HL-60 (cell line): ENCODE measurements around the gene TMEM244.

Experiments used
- DNase-seq, 2 experiments: peaks; one replicate each; pipeline ENCODE4 v3.0.0-alpha.2; 2010 to 2020; ENCODE audit warnings: low read depth in 1 of 2, low spot score in 1 of 2
- H3K27ac ChIP-seq: fragments of 250-450 bp; sonication (Bioruptor Pico); replicated peaks from 2 replicates; pipeline ENCODE4 v1.5.1; 2020; ENCODE audit warnings: mild to moderate bottlenecking, moderate library complexity
- H3K27me3 ChIP-seq: fragments of 250-450 bp; sonication (Bioruptor Pico); 2 replicates; pipeline ENCODE4 v1.5.1; 2021; ENCODE audit warnings: mild to moderate bottlenecking, moderate library complexity; ENCODE audit not compliant: insufficient read depth, poor library complexity, severe bottlenecking
- H3K4me3 ChIP-seq: replicated peaks from 2 replicates; pipeline ENCODE4 v1.5.1; 2011; ENCODE audit warnings: mild to moderate bottlenecking, control low read depth, low read length; ENCODE audit not compliant: insufficient read depth
- CTCF ChIP-seq: IDR thresholded peaks from one replicate; pipeline ENCODE4 v1.5.1; 2011; ENCODE audit warnings: low read length, control low read depth, inconsistent platforms; ENCODE audit not compliant: insufficient read depth
- GABPA ChIP-seq: IDR thresholded peaks from 2 replicates; pipeline ENCODE4 v1.6.1; 2012; ENCODE audit warnings: low read depth
- POLR2AphosphoS5 ChIP-seq: IDR thresholded peaks from 2 replicates; pipeline ENCODE4 v1.6.1; 2012; ENCODE audit warnings: low read depth
- REST ChIP-seq: IDR thresholded peaks from 2 replicates; pipeline ENCODE4 v1.6.1; 2012; ENCODE audit warnings: low read depth; ENCODE audit not compliant: insufficient replicate concordance
- SPI1 ChIP-seq: IDR thresholded peaks from 2 replicates; pipeline ENCODE4 v1.6.1; 2012; ENCODE audit warnings: low read depth, mild to moderate bottlenecking, borderline replicate concordance

Gene TMEM244

GRCh38 chr6:129859524-129859923 is 1.6 kb downstream of the TMEM244 start:
- Histone ChIP-seq H3K27me3 (no peaks in the 10 kb centered on the region), H3K4me3 (no peak overlapping the region), H3K27ac (no peak overlapping the region)
- TF ChIP-seq GABPA (no peak), REST (no peak), CTCF (no peak), POLR2AphosphoS5 (no peak), SPI1 (no peak)
- DNase-seq: no peak

- Histone ChIP-seq H3K4me3 (no peak overlapping the region), H3K27ac (no peak overlapping the region), H3K27me3 (no peaks in the 10 kb centered on the region)
- DNase-seq: no peak
- no peak for TF ChIP-seq GABPA
- no peak for TF ChIP-seq REST
- no peak for TF ChIP-seq POLR2AphosphoS5
- no peak for TF ChIP-seq CTCF
- TF ChIP-seq SPI1: no peak
Observed at GRCh38 chr6:129857838-129858237, 3.3 kb downstream of the TMEM244 start.

- no peak for DNase-seq
- Histone ChIP-seq H3K27me3 (no peaks in the 10 kb centered on the region), H3K4me3 (no peak overlapping the region), H3K27ac (no peak overlapping the region)
- no peak for TF ChIP-seq REST
- TF ChIP-seq SPI1: no peak
- TF ChIP-seq POLR2AphosphoS5: no peak
- no peak for TF ChIP-seq CTCF
- TF ChIP-seq GABPA: no peak
Observed at GRCh38 chr6:129853996-129854711, 7.0 kb downstream of the TMEM244 start.
